ENCODE measurements around the gene TNF. TPM values are rescaled to one million over a fixed set of nuclear protein-coding genes. Genes with fewer than 3 reads are reported as not detected.

TNF gene
- total and polyA plus RNA-seq, 2 donors (not counting 1 experiment from before 2014, with no cell fraction given), result not detected

DNA sequence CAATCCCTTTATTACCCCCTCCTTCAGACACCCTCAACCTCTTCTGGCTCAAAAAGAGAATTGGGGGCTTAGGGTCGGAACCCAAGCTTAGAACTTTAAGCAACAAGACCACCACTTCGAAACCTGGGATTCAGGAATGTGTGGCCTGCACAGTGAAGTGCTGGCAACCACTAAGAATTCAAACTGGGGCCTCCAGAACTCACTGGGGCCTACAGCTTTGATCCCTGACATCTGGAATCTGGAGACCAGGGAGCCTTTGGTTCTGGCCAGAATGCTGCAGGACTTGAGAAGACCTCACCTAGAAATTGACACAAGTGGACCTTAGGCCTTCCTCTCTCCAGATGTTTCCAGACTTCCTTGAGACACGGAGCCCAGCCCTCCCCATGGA is 2.2 kb downstream of the TNF start:
- DNase-seq (ENCODE audit: low read depth in 2 of 2), result no peak
- TF ChIP-seq EZH2 (IDR thresholded peaks at IDR 0.05; ENCODE audit: low read length, missing control alignments), result no peak
- TF ChIP-seq CTCF (conservative IDR thresholded peaks at IDR 0.05 in 1 of 2, IDR thresholded peaks at IDR 0.05 in 1 of 2; ENCODE audit: low read depth in 1 of 2, low read length in 2 of 2), result no peak
- H3K9me3 ChIP-seq (ENCODE audit: control insufficient read depth, insufficient read depth, low read depth, low read length), result no peaks in the 10 kb centered on the region
- H3K27ac ChIP-seq (ENCODE audit: insufficient read depth, low read length), result no peak overlapping the region
- H3K9ac ChIP-seq (ENCODE audit: insufficient read depth, low read length), result no peak overlapping the region
- no peak overlapping the region for H2AFZ ChIP-seq (ENCODE audit: low read length)
- H3K4me3 ChIP-seq (replicated peaks in 1 of 4; ENCODE audit: control extremely low read depth in 1 of 4, insufficient read depth in 1 of 4, low read depth in 3 of 4, low read length in 4 of 4), result no peak overlapping the region
- H3K4me1 ChIP-seq (ENCODE audit: control insufficient read depth, extremely low read depth, insufficient read depth, low read length), result no peaks in the 10 kb centered on the region
- H3K79me2 ChIP-seq (ENCODE audit: control insufficient read depth, insufficient read depth, low read length), result no peaks in the 10 kb centered on the region
- H4K20me1 ChIP-seq (ENCODE audit: control insufficient read depth, extremely low read depth, insufficient read depth, low read length), result no peaks in the 10 kb centered on the region
- no peaks in the 10 kb centered on the region for H3K36me3 ChIP-seq (ENCODE audit: control insufficient read depth, insufficient read depth, low read length)
- H3K27me3 ChIP-seq (ENCODE audit: control insufficient read depth, insufficient read depth, low read length), result peaks cover 28% of the 10 kb centered on the region
- no peak overlapping the region for H3K4me2 ChIP-seq (ENCODE audit: extremely low read depth, insufficient read depth, low read length)

DNA sequence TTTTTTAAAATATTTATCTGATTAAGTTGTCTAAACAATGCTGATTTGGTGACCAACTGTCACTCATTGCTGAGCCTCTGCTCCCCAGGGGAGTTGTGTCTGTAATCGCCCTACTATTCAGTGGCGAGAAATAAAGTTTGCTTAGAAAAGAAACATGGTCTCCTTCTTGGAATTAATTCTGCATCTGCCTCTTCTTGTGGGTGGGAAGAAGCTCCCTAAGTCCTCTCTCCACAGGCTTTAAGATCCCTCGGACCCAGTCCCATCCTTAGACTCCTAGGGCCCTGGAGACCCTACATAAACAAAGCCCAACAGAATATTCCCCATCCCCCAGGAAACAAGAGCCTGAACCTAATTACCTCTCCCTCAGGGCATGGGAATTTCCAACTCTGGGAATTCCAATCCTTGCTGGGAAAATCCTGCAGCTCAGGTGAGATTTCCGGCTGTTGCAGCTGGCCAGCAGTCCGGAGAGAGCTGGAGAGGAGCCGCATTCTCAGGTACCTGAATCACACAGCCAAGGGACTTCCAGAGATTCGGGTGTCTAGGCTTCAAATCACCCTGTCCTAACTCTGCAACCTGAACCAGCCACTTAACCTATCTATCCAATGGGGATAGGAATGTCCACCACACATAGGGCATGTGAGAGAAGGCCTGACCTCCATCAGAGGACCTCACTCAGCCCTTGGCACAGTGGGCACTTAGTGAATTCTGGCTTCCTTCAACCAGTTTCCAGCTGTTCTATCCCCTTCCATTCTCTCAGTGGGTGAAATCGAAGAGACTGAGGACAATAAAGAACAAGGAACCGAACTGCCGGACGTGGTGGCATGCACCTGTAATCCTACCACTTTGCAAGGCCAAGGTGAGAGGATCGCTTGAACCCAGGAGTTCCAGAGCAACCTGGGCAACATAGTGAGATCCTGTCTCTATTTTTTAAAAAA is 3.1 kb downstream of the TNF start:
- no peaks in the 10 kb centered on the region for H4K20me1 ChIP-seq (ENCODE audit: control insufficient read depth, extremely low read depth, insufficient read depth, low read length)
- H3K4me1 ChIP-seq (ENCODE audit: control insufficient read depth, extremely low read depth, insufficient read depth, low read length), result no peaks in the 10 kb centered on the region
- peaks cover 23% of the 10 kb centered on the region for H3K27me3 ChIP-seq (ENCODE audit: control insufficient read depth, insufficient read depth, low read length)
- H3K9me3 ChIP-seq (ENCODE audit: control insufficient read depth, insufficient read depth, low read depth, low read length), result no peaks in the 10 kb centered on the region
- no peak overlapping the region for H3K4me3 ChIP-seq (replicated peaks in 1 of 4; ENCODE audit: control extremely low read depth in 1 of 4, insufficient read depth in 1 of 4, low read depth in 3 of 4, low read length in 4 of 4)
- TF ChIP-seq EZH2 (IDR thresholded peaks at IDR 0.05; ENCODE audit: low read length, missing control alignments), result no peak
- no peak for TF ChIP-seq CTCF (conservative IDR thresholded peaks at IDR 0.05 in 1 of 2, IDR thresholded peaks at IDR 0.05 in 1 of 2; ENCODE audit: low read depth in 1 of 2, low read length in 2 of 2)
- no peak for DNase-seq (ENCODE audit: low read depth in 2 of 2)
- H3K9ac ChIP-seq (ENCODE audit: insufficient read depth, low read length), result no peak overlapping the region
- H2AFZ ChIP-seq (ENCODE audit: low read length), result no peak overlapping the region
- H3K4me2 ChIP-seq (ENCODE audit: extremely low read depth, insufficient read depth, low read length), result no peak overlapping the region
- H3K27ac ChIP-seq (ENCODE audit: insufficient read depth, low read length), result no peak overlapping the region
- no peaks in the 10 kb centered on the region for H3K79me2 ChIP-seq (ENCODE audit: control insufficient read depth, insufficient read depth, low read length)
- H3K36me3 ChIP-seq (ENCODE audit: control insufficient read depth, insufficient read depth, low read length), result no peaks in the 10 kb centered on the region

DNA sequence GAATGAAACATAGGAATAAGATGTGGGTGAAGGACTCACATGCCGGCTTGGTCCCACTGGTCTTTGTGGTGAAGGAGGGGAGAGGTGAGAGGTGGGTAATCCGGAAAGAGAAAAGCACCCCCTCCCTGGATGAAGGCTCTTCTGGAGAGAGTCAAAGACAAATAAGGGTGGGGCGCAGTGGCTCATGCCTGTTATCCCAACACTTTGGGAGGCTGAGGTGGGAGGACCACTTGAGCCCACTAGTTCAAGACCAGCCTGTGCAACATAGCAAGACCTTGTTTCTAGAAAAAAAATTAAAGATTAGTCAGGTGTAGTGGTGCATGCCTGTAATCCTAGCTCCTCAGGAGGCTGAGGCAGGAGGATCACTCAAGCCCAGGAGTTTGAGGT is 3.7 kb downstream of the TNF start:
- no peaks in the 10 kb centered on the region for H3K36me3 ChIP-seq (ENCODE audit: control insufficient read depth, insufficient read depth, low read length)
- no peak overlapping the region for H3K27ac ChIP-seq (ENCODE audit: insufficient read depth, low read length)
- no peak overlapping the region for H3K4me2 ChIP-seq (ENCODE audit: extremely low read depth, insufficient read depth, low read length)
- no peaks in the 10 kb centered on the region for H4K20me1 ChIP-seq (ENCODE audit: control insufficient read depth, extremely low read depth, insufficient read depth, low read length)
- H3K9me3 ChIP-seq (ENCODE audit: control insufficient read depth, insufficient read depth, low read depth, low read length), result no peaks in the 10 kb centered on the region
- no peak for TF ChIP-seq EZH2 (IDR thresholded peaks at IDR 0.05; ENCODE audit: low read length, missing control alignments)
- TF ChIP-seq CTCF (conservative IDR thresholded peaks at IDR 0.05 in 1 of 2, IDR thresholded peaks at IDR 0.05 in 1 of 2; ENCODE audit: low read depth in 1 of 2, low read length in 2 of 2), result no peak
- no peak overlapping the region for H2AFZ ChIP-seq (ENCODE audit: low read length)
- H3K79me2 ChIP-seq (ENCODE audit: control insufficient read depth, insufficient read depth, low read length), result no peaks in the 10 kb centered on the region
- H3K4me3 ChIP-seq (replicated peaks in 1 of 4; ENCODE audit: control extremely low read depth in 1 of 4, insufficient read depth in 1 of 4, low read depth in 3 of 4, low read length in 4 of 4), result no peak overlapping the region
- H3K4me1 ChIP-seq (ENCODE audit: control insufficient read depth, extremely low read depth, insufficient read depth, low read length), result no peaks in the 10 kb centered on the region
- peaks cover 21% of the 10 kb centered on the region for H3K27me3 ChIP-seq (ENCODE audit: control insufficient read depth, insufficient read depth, low read length)
- DNase-seq (ENCODE audit: low read depth in 2 of 2), result no peak
- H3K9ac ChIP-seq (ENCODE audit: insufficient read depth, low read length), result no peak overlapping the region

Measured in fibroblast of lung (primary cell).